Neuron (in vitro differentiated cells): ENCODE data around the gene PDZD7.

ENCODE experiments used
- H2AFZ ChIP-seq: one replicate; pipeline ENCODE4 v1.6.1; 2013; ENCODE audit warnings: low read depth, mild to moderate bottlenecking, inconsistent platforms, low read length, moderate library complexity
- H3K27me3 ChIP-seq: one replicate; pipeline ENCODE4 v1.6.1; 2013; ENCODE audit warnings: low read length; ENCODE audit not compliant: insufficient read depth
- H3K36me3 ChIP-seq: one replicate; pipeline ENCODE4 v1.6.1; 2013; ENCODE audit warnings: low read length; ENCODE audit not compliant: insufficient read depth
- H3K4me1 ChIP-seq: one replicate; pipeline ENCODE4 v1.6.1; 2013; ENCODE audit warnings: low read length; ENCODE audit not compliant: insufficient read depth
- H3K4me3 ChIP-seq: 2 replicates; pipeline ENCODE4 v1.5.1; 2013; ENCODE audit warnings: mild to moderate bottlenecking, low read length, moderate library complexity
- H3K9me3 ChIP-seq: one replicate; pipeline ENCODE4 v1.6.1; 2013; ENCODE audit warnings: low read length

PDZD7 gene

GRCh38 chr10:101005869-101006567 is 24.9 kb downstream of the PDZD7 start:
- Histone ChIP-seq H2AFZ (no peak overlapping the region), H3K36me3 (peaks cover 41% of the 10 kb centered on the region), H3K9me3 (no peaks in the 10 kb centered on the region), H3K4me3 (no peak overlapping the region), H3K4me1 (peaks cover 12% of the 10 kb centered on the region), H3K27me3 (no peaks in the 10 kb centered on the region)

GRCh38 chr10:101005361-101005760 is 25.6 kb downstream of the PDZD7 start:
- peaks cover 16% of the 10 kb centered on the region for H3K4me1 ChIP-seq
- H3K4me3 ChIP-seq = no peak overlapping the region
- no peaks in the 10 kb centered on the region for H3K9me3 ChIP-seq
- H3K27me3 ChIP-seq = no peaks in the 10 kb centered on the region
- H2AFZ ChIP-seq = no peak overlapping the region
- H3K36me3 ChIP-seq = peaks cover 41% of the 10 kb centered on the region

GRCh38 chr10:101003639-101004206 is 27.2 kb downstream of the PDZD7 start:
- Histone ChIP-seq H3K27me3 (no peaks in the 10 kb centered on the region), H2AFZ (no peak overlapping the region), H3K4me1 (peaks cover 19% of the 10 kb centered on the region), H3K4me3 (no peak overlapping the region), H3K36me3 (peaks cover 41% of the 10 kb centered on the region), H3K9me3 (no peaks in the 10 kb centered on the region)

GRCh38 chr10:101002456-101002855 is 28.5 kb downstream of the PDZD7 start:
- no peak overlapping the region for H3K4me3 ChIP-seq
- H3K4me1 ChIP-seq = peaks cover 32% of the 10 kb centered on the region
- no peaks in the 10 kb centered on the region for H3K9me3 ChIP-seq
- H3K36me3 ChIP-seq = peaks cover 41% of the 10 kb centered on the region
- H2AFZ ChIP-seq = no peak overlapping the region
- H3K27me3 ChIP-seq = no peaks in the 10 kb centered on the region

GRCh38 chr10:101001659-101002035 is 29.3 kb downstream of the PDZD7 start:
- no peaks in the 10 kb centered on the region for H3K27me3 ChIP-seq
- no peak overlapping the region for H2AFZ ChIP-seq
- no peaks in the 10 kb centered on the region for H3K9me3 ChIP-seq
- H3K4me1 ChIP-seq = peaks cover 32% of the 10 kb centered on the region
- peak overlapping the region; percentile 90 for H3K4me3 ChIP-seq
- H3K36me3 ChIP-seq = peaks cover 35% of the 10 kb centered on the region

GRCh38 chr10:101000915-101001658 is 29.8 kb downstream of the PDZD7 start:
- Histone ChIP-seq H3K27me3 (no peaks in the 10 kb centered on the region), H3K36me3 (peaks cover 31% of the 10 kb centered on the region), H3K9me3 (no peaks in the 10 kb centered on the region), H2AFZ (no peak overlapping the region), H3K4me3 (peak overlapping the region; percentile 90), H3K4me1 (peaks cover 32% of the 10 kb centered on the region)

- Histone ChIP-seq H2AFZ (no peak overlapping the region), H3K4me1 (peaks cover 32% of the 10 kb centered on the region), H3K36me3 (peaks cover 23% of the 10 kb centered on the region), H3K27me3 (no peaks in the 10 kb centered on the region), H3K4me3 (peak overlapping the region; percentile 90), H3K9me3 (no peaks in the 10 kb centered on the region)
These were observed 30.6 kb downstream of the PDZD7 start for GRCh38 chr10:101000127-101000914.

- Histone ChIP-seq H2AFZ (peak within 1 kb of the TSS; percentile 7), H3K9me3 (no peaks in the 10 kb centered on the region), H3K4me1 (peaks cover 32% of the 10 kb centered on the region), H3K4me3 (peak within 1 kb of the TSS; percentile 90), H3K27me3 (no peaks in the 10 kb centered on the region), H3K36me3 (peaks cover 19% of the 10 kb centered on the region)
These were observed 31.2 kb downstream of the PDZD7 start, which contains the start of gene LZTS2 for GRCh38 chr10:100999742-101000126. TSS of gene LZTS2 (plus strand) at chr10:100999808. CDS start at chr10:101002539, 2,731 bp downstream.

- Histone ChIP-seq H3K4me1 (peaks cover 32% of the 10 kb centered on the region), H3K9me3 (no peaks in the 10 kb centered on the region), H3K36me3 (peaks cover 15% of the 10 kb centered on the region), H3K27me3 (no peaks in the 10 kb centered on the region), H2AFZ (peak overlapping the region; percentile 7), H3K4me3 (peak overlapping the region; percentile 90)
These were observed 31.8 kb downstream of the PDZD7 start for GRCh38 chr10:100998991-100999741.

- Histone ChIP-seq H3K4me3 (peak overlapping the region; percentile 90), H3K36me3 (peaks cover 15% of the 10 kb centered on the region), H2AFZ (peak overlapping the region; percentile 7), H3K9me3 (no peaks in the 10 kb centered on the region), H3K27me3 (no peaks in the 10 kb centered on the region), H3K4me1 (peaks cover 32% of the 10 kb centered on the region)
These were observed 32.5 kb downstream of the PDZD7 start for GRCh38 chr10:100998183-100998990.

GRCh38 chr10:100997360-100998182 is 33.4 kb downstream of the PDZD7 start:
- no peaks in the 10 kb centered on the region for H3K27me3 ChIP-seq
- peak overlapping the region; percentile 90 for H3K4me3 ChIP-seq
- H3K36me3 ChIP-seq = peaks cover 11% of the 10 kb centered on the region
- no peak overlapping the region for H2AFZ ChIP-seq
- H3K4me1 ChIP-seq = peaks cover 32% of the 10 kb centered on the region
- H3K9me3 ChIP-seq = no peaks in the 10 kb centered on the region
